HCT116 (cell line): Measurements from ENCODE around the gene FOXP1. TPM values are rescaled to one million over a fixed set of nuclear protein-coding genes. Genes with fewer than 3 reads are reported as not detected.

Experiments used
- ATAC-seq: fragments of 200-7000 bp; cut with Tn5 transposase; 2 replicates; pipeline ENCODE4 v1.9.1; 2020; ENCODE audit warnings: mild to moderate bottlenecking, moderate library complexity
- BruUV-seq: library from RNA; stranded (reverse); fragments of 400-500 nt; replicated peaks from 2 replicates; lab custom pipeline; 2021; lab: Mats Ljungman, UMichigan
- CTCF ChIA-PET: fragments of 300-600 bp; sonication (Branson Sonifier 250); formaldehyde crosslinking; loops from one replicate; lab custom pipeline; 2021; ENCODE audit warnings: antibody characterized with exemption; lab: Charles Lee
- POLR2A ChIA-PET: fragments of 300-600, 350-600 bp; sonication (Branson Sonifier 250); formaldehyde crosslinking; loops from one replicate; lab custom pipeline; 2021; ENCODE audit warnings: antibody characterized with exemption; lab: Charles Lee
- RAD21 ChIA-PET, 2 experiments: fragments of 300-600 bp; sonication (Branson Sonifier 250); formaldehyde crosslinking; loops; one replicate each; lab custom pipeline; 2023; ENCODE audit warnings: low total read pairs in 2 of 2; ENCODE audit not compliant: uncharacterized antibody in 2 of 2, unreplicated experiment in 2 of 2, low non-redundant PET in 1 of 2; lab: Charles Lee
- DNase-seq: peaks from one replicate; pipeline ENCODE4 v3.0.0-alpha.2; 2010; ENCODE audit warnings: low read depth, low spot score
- H2AFZ ChIP-seq: fragments of 200-600 bp; shearing (Covaris generic), sonication (generic); 2 replicates; pipeline ENCODE4 v1.6.1; 2017; ENCODE audit warnings: low read depth, mixed run types, mixed read lengths, antibody characterized with exemption, low read length; ENCODE audit not compliant: poor library complexity, severe bottlenecking
- H3K27ac ChIP-seq: 2 replicates; pipeline ENCODE4 v1.5.1; 2012; ENCODE audit warnings: low read depth, low read length
- H3K27me3 ChIP-seq: fragments of 200-600 bp; sonication (generic); 2 replicates; pipeline ENCODE4 v1.6.1; 2016; ENCODE audit warnings: mixed run types, low read length, mixed read lengths; ENCODE audit not compliant: insufficient read depth
- H3K36me3 ChIP-seq, 2 experiments: fragments of 200-500 bp in 1 of 2; fragments of 200-600 bp in 1 of 2; sonication (Bioruptor generic) in 1 of 2; sonication (generic) in 1 of 2; 2 replicates each; pipeline versions ENCODE4 v1.5.1 to v1.6.1; 2014 to 2016; ENCODE audit warnings: low read length in 2 of 2, inconsistent platforms in 1 of 2, mixed read lengths in 1 of 2, mixed run types in 1 of 2; ENCODE audit not compliant: insufficient read depth in 2 of 2, control insufficient read depth in 1 of 2
- H3K4me1 ChIP-seq, 2 experiments: fragments of 200-600 bp in 1 of 2; sonication (generic) in 1 of 2; 2 replicates each; pipeline versions ENCODE4 v1.5.1 to v1.6.1; 2012 to 2017; ENCODE audit warnings: low read length in 2 of 2, inconsistent platforms in 1 of 2, mild to moderate bottlenecking in 1 of 2, mixed read lengths in 1 of 2, mixed run types in 1 of 2, moderate library complexity in 1 of 2; ENCODE audit not compliant: insufficient read depth in 2 of 2, control insufficient read depth in 1 of 2
- H3K4me2 ChIP-seq: fragments of 200-600 bp; sonication (generic); 2 replicates; pipeline ENCODE4 v1.6.1; 2017; ENCODE audit warnings: mixed run types, low read length, mixed read lengths
- H3K4me3 ChIP-seq, 2 experiments: fragments of 200-600 bp in 1 of 2; sonication (generic) in 1 of 2; replicated peaks in 1 of 2; 2 replicates each; pipeline ENCODE4 v1.5.1; 2011 to 2016; ENCODE audit warnings: low read length in 2 of 2, control low read depth in 1 of 2, low read depth in 1 of 2, mild to moderate bottlenecking in 1 of 2, mixed read lengths in 1 of 2, mixed run types in 1 of 2
- H3K79me2 ChIP-seq: fragments of 200-600 bp; sonication (generic); 2 replicates; pipeline ENCODE4 v1.6.1; 2017; ENCODE audit warnings: mild to moderate bottlenecking, mixed run types, low read length, moderate library complexity, mixed read lengths; ENCODE audit not compliant: insufficient read depth
- H3K9ac ChIP-seq: fragments of 200-600 bp; sonication (generic); 2 replicates; pipeline ENCODE4 v1.6.1; 2016; ENCODE audit warnings: low read length, mixed read lengths
- H3K9me2 ChIP-seq: fragments of 200-600 bp; sonication (generic), shearing (Covaris generic); 2 replicates; pipeline ENCODE4 v1.6.1; 2017; ENCODE audit warnings: mixed run types, mild to moderate bottlenecking, moderate library complexity; ENCODE audit not compliant: insufficient read depth
- H3K9me3 ChIP-seq, 2 experiments: fragments of 200-500 bp in 1 of 2; fragments of 200-600 bp in 1 of 2; sonication (Bioruptor generic) in 1 of 2; sonication (generic) in 1 of 2; 2 replicates each; pipeline ENCODE4 v1.6.1; 2014 to 2017; ENCODE audit warnings: low read length in 2 of 2, mixed read lengths in 2 of 2, inconsistent platforms in 1 of 2, low read depth in 1 of 2, mild to moderate bottlenecking in 1 of 2, mixed run types in 1 of 2, moderate library complexity in 1 of 2; ENCODE audit not compliant: control insufficient read depth in 1 of 2, insufficient read depth in 1 of 2
- H4K20me1 ChIP-seq: fragments of 200-600 bp; sonication (generic), shearing (Covaris generic); 2 replicates; pipeline ENCODE4 v1.6.1; 2017; ENCODE audit warnings: mixed run types, mild to moderate bottlenecking, moderate library complexity; ENCODE audit not compliant: insufficient read depth
- ATF3 ChIP-seq: IDR thresholded peaks from 2 replicates; pipeline ENCODE4 v1.6.1; 2012
- CEBPB ChIP-seq: IDR thresholded peaks from 2 replicates; pipeline ENCODE4 v1.6.1; 2012; ENCODE audit warnings: low read depth
- EGR1 ChIP-seq: IDR thresholded peaks from 2 replicates; pipeline ENCODE4 v1.6.1; 2012; ENCODE audit warnings: low read depth
- ELF1 ChIP-seq: IDR thresholded peaks from 2 replicates; pipeline ENCODE4 v1.6.1; 2012; ENCODE audit warnings: low read depth, borderline replicate concordance
- EZH2 ChIP-seq: fragments of 200-600 bp; sonication (generic); IDR thresholded peaks from 2 replicates; pipeline ENCODE4 v1.6.1; 2017; ENCODE audit warnings: antibody characterized with exemption, mixed run types
- EZH2phosphoT487 ChIP-seq: fragments of 200-600 bp; IDR thresholded peaks from 2 replicates; pipeline ENCODE4 v1.6.1; 2018; ENCODE audit warnings: antibody characterized with exemption, borderline replicate concordance
- MAX ChIP-seq: IDR thresholded peaks from 2 replicates; pipeline ENCODE4 v1.6.1; 2012
- POLR2A ChIP-seq: IDR thresholded peaks from 2 replicates; pipeline ENCODE4 v1.7.0; 2011; ENCODE audit warnings: borderline replicate concordance; ENCODE audit not compliant: insufficient read depth, insufficient read length; ENCODE audit errors: extremely low read depth
- POLR2AphosphoS5 ChIP-seq: IDR thresholded peaks from 2 replicates; pipeline ENCODE4 v1.6.1; 2011; ENCODE audit warnings: mild to moderate bottlenecking, low read depth, low read length, moderate library complexity
- SIN3A ChIP-seq: IDR thresholded peaks from 2 replicates; pipeline ENCODE4 v1.6.1; 2012; ENCODE audit warnings: low read depth
- SP1 ChIP-seq: IDR thresholded peaks from 2 replicates; pipeline ENCODE4 v1.6.1; 2012; ENCODE audit warnings: low read depth
- ZBTB33 ChIP-seq: IDR thresholded peaks from 2 replicates; pipeline ENCODE4 v1.6.1; 2011; ENCODE audit warnings: mild to moderate bottlenecking, low read length, moderate library complexity; ENCODE audit not compliant: insufficient replicate concordance; ENCODE audit errors: extremely low read depth
- ZNF274 ChIP-seq: fragments of 200-500 bp; sonication (Bioruptor generic); IDR thresholded peaks from 2 replicates; pipeline ENCODE4 v1.6.1; 2014; ENCODE audit warnings: mild to moderate bottlenecking, low read depth, low read length, inconsistent platforms
- intact Hi-C: fragments of 100-400 bp; cut with micrococcal nuclease; formaldehyde crosslinking; loops from 2 replicates; pipeline ENCODE4 v1.10.0; 2022
- total RNA-seq: library from RNA; stranded (reverse); gene quantifications from one replicate; pipeline ENCODE4 v1.2.1, GENCODE V29; 2021; ENCODE audit not compliant: unreplicated experiment

FOXP1 gene
- total RNA-seq, 1 experiment from 2014 or later = 11.4 TPM

GRCh38 chr3:71444861-71445259 lies 138.7 kb downstream of the FOXP1 start:
- Histone ChIP-seq H3K9ac (no peak overlapping the region), H2AFZ (no peak overlapping the region), H3K79me2 (no peaks in the 10 kb centered on the region), H3K9me2 (no peaks in the 10 kb centered on the region), H3K4me2 (no peak overlapping the region), H3K27ac (no peak overlapping the region), H3K9me3 (no peaks in the 10 kb centered on the region), H3K27me3 (no peaks in the 10 kb centered on the region), H3K36me3 (no peaks in the 10 kb centered on the region), H3K4me3 (no peak overlapping the region), H4K20me1 (no peaks in the 10 kb centered on the region), H3K4me1 (no peaks in the 10 kb centered on the region)
- ATAC-seq (no peak), DNase-seq (no peak)
- ChIA-PET RAD21 (no interaction called here), CTCF (no interaction called here), POLR2A (no interaction called here)
- TF ChIP-seq EZH2 (no peak), ZBTB33 (no peak), EZH2phosphoT487 (no peak), POLR2A (no peak), ATF3 (no peak), SP1 (no peak), MAX (no peak), POLR2AphosphoS5 (no peak), ZNF274 (no peak), ELF1 (no peak), CEBPB (no peak), EGR1 (no peak), SIN3A (no peak)
- intact Hi-C loops = no loop called here
- BruUV-seq = no TSS peak
